GM19452 (cell line): Measurements from ENCODE around the gene SOWAHA.
"Not testable (repeated sequence)": the region's sequence is repeated elsewhere in the genome, so short reads cannot be mapped to it uniquely, and the experiment has no call there.

ENCODE experiments used
- ATAC-seq: cut with Tn5 transposase; IDR thresholded peaks from one replicate; pipeline ENCODE4 v1.9.1; 2021; ENCODE audit not compliant: unreplicated experiment

Gene SOWAHA

GRCh38 chr5:132777209-132778069, 35.7 kb upstream of the SOWAHA start, which contains the start of gene SEPTIN8:
TSS of gene SEPTIN8 (minus strand) at chr5:132777239. CDS start at chr5:132777137, 102 bp downstream.
- peak; percentile 59 for ATAC-seq

- no peak for ATAC-seq
These were observed 35.0 kb upstream of the SOWAHA start for GRCh38 chr5:132778129-132778528.

- no peak for ATAC-seq
These were observed 34.2 kb upstream of the SOWAHA start for GRCh38 chr5:132778856-132779255.

- ATAC-seq: no peak
These were observed 33.1 kb upstream of the SOWAHA start for GRCh38 chr5:132779961-132780360.

- ATAC-seq: no peak
These were observed 32.5 kb upstream of the SOWAHA start for GRCh38 chr5:132780577-132780976.

- no peak for ATAC-seq
These were observed 32.1 kb upstream of the SOWAHA start for GRCh38 chr5:132781029-132781428.

GRCh38 chr5:132782101-132782500, 31.0 kb upstream of the SOWAHA start:
- no peak for ATAC-seq

GRCh38 chr5:132785365-132785764, 27.7 kb upstream of the SOWAHA start:
- ATAC-seq: no peak

- no peak for ATAC-seq
These were observed 27.2 kb upstream of the SOWAHA start for GRCh38 chr5:132785864-132786263.

- ATAC-seq: no peak
These were observed 26.0 kb upstream of the SOWAHA start for GRCh38 chr5:132787076-132787475.

- ATAC-seq: no peak
These were observed 24.6 kb upstream of the SOWAHA start for GRCh38 chr5:132788508-132788907.

GRCh38 chr5:132788990-132789886, 23.9 kb upstream of the SOWAHA start:
- ATAC-seq: no peak

GRCh38 chr5:132790201-132790865, 22.8 kb upstream of the SOWAHA start:
- no peak for ATAC-seq

- ATAC-seq: no peak
These were observed 22.1 kb upstream of the SOWAHA start for GRCh38 chr5:132791026-132791425.

- ATAC-seq: no peak
These were observed 15.5 kb upstream of the SOWAHA start for GRCh38 chr5:132797651-132798050.

- ATAC-seq: no peak
These were observed 13.7 kb upstream of the SOWAHA start for GRCh38 chr5:132799392-132799791.

- no peak for ATAC-seq
These were observed 12.6 kb upstream of the SOWAHA start for GRCh38 chr5:132800545-132800944.

GRCh38 chr5:132802044-132802684, 10.9 kb upstream of the SOWAHA start:
- ATAC-seq: no peak

- ATAC-seq: not testable (repeated sequence)
These were observed 10.4 kb upstream of the SOWAHA start for GRCh38 chr5:132802685-132803066.

- ATAC-seq: not testable (repeated sequence)
These were observed 8.9 kb upstream of the SOWAHA start for GRCh38 chr5:132804219-132804618.

GRCh38 chr5:132805872-132806271, 7.2 kb upstream of the SOWAHA start:
- ATAC-seq: not testable (repeated sequence)
